Measurements from ENCODE around the gene ATRNL1. TPM values are rescaled to one million over a fixed set of nuclear protein-coding genes. Genes with fewer than 3 reads are reported as not detected.

ATRNL1 gene
- total RNA-seq, 2 donors from 2014 or later: 0.63 to 1.5 TPM

- Mint-ChIP-seq H3K9me3 (no peaks in the 10 kb centered on the region), H3K27me3 (no peaks in the 10 kb centered on the region), H3K4me1 (no peaks in the 10 kb centered on the region), H3K4me3 (no peak overlapping the region), H3K36me3 (ENCODE audit: low read depth) (no peaks in the 10 kb centered on the region), H3K27ac (no peak overlapping the region)
- ATAC-seq (replicated peaks): no peak
Observed at GRCh38 chr10:115972426-115972825, 879.3 kb downstream of the ATRNL1 start.

DNA sequence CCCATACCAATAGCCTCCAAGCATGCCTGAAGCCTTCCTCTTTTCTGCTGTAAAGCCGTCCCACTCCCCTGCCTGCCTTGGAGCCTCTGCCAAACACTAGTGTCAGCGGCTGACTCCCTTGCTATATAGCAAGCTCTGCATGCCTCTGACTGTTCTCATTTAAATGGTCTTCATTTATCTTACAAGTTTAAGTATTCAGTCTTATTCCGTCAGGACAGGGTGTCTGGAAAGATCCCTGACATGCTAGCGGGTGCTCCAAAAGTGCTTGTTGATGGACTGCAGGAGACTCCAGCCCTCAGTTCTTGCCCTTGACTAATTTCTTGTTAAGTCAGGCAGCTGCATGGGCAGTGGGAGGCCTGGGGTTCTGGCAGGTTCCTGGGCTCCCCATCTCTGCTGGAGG lies 881.2 kb downstream of the ATRNL1 start:
- ATAC-seq (replicated peaks): no peak
- no peaks in the 10 kb centered on the region for H3K36me3 Mint-ChIP-seq (ENCODE audit: low read depth)

GRCh38 chr10:115974816-115975430 lies 881.8 kb downstream of the ATRNL1 start:
- peaks cover 4% of the 10 kb centered on the region for H3K9me3 Mint-ChIP-seq
- H3K4me1 Mint-ChIP-seq: no peaks in the 10 kb centered on the region
- no peaks in the 10 kb centered on the region for H3K36me3 Mint-ChIP-seq (ENCODE audit: low read depth)
- no peak overlapping the region for H3K27ac Mint-ChIP-seq
- no peak for ATAC-seq (replicated peaks)
- H3K27me3 Mint-ChIP-seq: no peaks in the 10 kb centered on the region
- no peak overlapping the region for H3K4me3 Mint-ChIP-seq

More for the DNA sequence above, 881.2 kb downstream of the ATRNL1 start:
- no peak overlapping the region for H3K4me3 Mint-ChIP-seq
- H3K9me3 Mint-ChIP-seq: peaks cover 1% of the 10 kb centered on the region
- H3K4me1 Mint-ChIP-seq: no peaks in the 10 kb centered on the region
- H3K27ac Mint-ChIP-seq: no peak overlapping the region
- no peaks in the 10 kb centered on the region for H3K27me3 Mint-ChIP-seq

DNA sequence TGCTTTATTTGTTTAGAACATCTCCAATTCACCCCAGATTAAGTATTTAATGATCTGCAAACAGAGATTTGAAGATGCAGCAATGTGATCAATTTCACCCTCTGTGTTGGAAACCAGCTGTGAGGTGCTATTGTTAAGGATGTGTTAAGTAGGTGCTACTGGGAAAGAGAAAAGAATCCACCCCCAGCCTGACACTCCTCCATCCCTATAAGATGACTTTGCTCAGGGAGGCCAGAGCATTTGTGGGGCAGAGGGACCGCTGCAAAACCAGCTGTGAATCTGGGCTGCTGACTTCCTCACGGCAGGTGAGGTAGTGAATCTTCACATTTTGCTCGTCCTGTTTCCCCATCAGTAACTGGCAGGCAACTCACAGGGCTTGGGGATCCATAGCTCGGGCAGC lies 882.3 kb downstream of the ATRNL1 start:
- H3K9me3 Mint-ChIP-seq: peaks cover 4% of the 10 kb centered on the region
- no peak for ATAC-seq (replicated peaks)
- no peaks in the 10 kb centered on the region for H3K36me3 Mint-ChIP-seq (ENCODE audit: low read depth)
- H3K27me3 Mint-ChIP-seq: no peaks in the 10 kb centered on the region
- H3K4me3 Mint-ChIP-seq: no peak overlapping the region
- no peak overlapping the region for H3K27ac Mint-ChIP-seq
- no peaks in the 10 kb centered on the region for H3K4me1 Mint-ChIP-seq

GRCh38 chr10:115976342-115976741 lies 883.2 kb downstream of the ATRNL1 start:
- H3K27ac Mint-ChIP-seq: no peak overlapping the region
- ATAC-seq (replicated peaks): no peak
- H3K4me3 Mint-ChIP-seq: no peak overlapping the region
- H3K27me3 Mint-ChIP-seq: no peaks in the 10 kb centered on the region
- H3K9me3 Mint-ChIP-seq: peaks cover 4% of the 10 kb centered on the region
- H3K36me3 Mint-ChIP-seq (ENCODE audit: low read depth): no peaks in the 10 kb centered on the region
- H3K4me1 Mint-ChIP-seq: no peaks in the 10 kb centered on the region

GRCh38 chr10:115977855-115978254 lies 884.7 kb downstream of the ATRNL1 start:
- H3K4me1 Mint-ChIP-seq: no peaks in the 10 kb centered on the region
- H3K36me3 Mint-ChIP-seq (ENCODE audit: low read depth): no peaks in the 10 kb centered on the region
- ATAC-seq (replicated peaks): no peak
- no peak overlapping the region for H3K4me3 Mint-ChIP-seq
- no peak overlapping the region for H3K27ac Mint-ChIP-seq
- peaks cover 8% of the 10 kb centered on the region for H3K9me3 Mint-ChIP-seq
- H3K27me3 Mint-ChIP-seq: no peaks in the 10 kb centered on the region

DNA sequence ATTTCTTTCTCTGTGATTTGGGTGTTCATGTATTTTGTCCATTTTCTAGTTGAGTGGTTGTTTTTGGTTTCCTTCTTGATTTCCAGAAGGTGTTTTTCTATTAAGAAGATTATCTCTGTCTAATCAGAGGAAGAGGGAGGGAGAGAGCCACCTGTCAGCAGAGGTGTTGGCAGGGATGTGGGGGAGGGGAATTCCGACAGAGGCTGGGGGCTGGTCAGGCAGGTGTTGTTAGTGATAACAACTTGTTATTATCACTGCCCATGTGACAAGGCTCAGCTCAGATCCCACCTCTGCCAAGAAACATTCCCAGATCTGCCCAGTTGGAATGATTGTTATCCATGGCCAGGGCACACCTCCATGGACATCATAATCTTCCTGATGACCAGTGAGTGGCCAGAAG lies 886.4 kb downstream of the ATRNL1 start:
- H3K27ac Mint-ChIP-seq: no peak overlapping the region
- no peaks in the 10 kb centered on the region for H3K36me3 Mint-ChIP-seq (ENCODE audit: low read depth)
- no peaks in the 10 kb centered on the region for H3K4me1 Mint-ChIP-seq
- no peaks in the 10 kb centered on the region for H3K27me3 Mint-ChIP-seq
- ATAC-seq (replicated peaks): no peak
- peaks cover 12% of the 10 kb centered on the region for H3K9me3 Mint-ChIP-seq
- H3K4me3 Mint-ChIP-seq: no peak overlapping the region

DNA sequence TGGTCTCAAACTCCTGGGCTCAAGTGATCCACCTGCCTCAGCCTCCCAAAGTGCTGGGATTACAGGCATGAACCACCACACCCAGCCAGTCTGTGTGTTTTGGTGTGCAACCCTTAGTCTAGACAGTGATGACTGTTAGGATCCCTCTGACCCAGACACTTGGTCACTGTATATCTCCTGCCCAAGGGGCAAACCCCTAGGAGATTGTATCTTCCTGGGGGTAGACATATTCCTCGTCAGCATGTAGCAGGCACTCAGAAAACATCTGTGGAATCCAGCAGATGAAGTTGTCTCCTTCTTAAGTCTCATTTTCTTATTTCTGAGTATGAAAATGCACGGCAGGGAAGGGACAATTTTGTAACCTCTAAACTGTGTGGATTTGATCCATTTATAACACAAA lies 887.3 kb downstream of the ATRNL1 start:
- Mint-ChIP-seq H3K36me3 (ENCODE audit: low read depth) (no peaks in the 10 kb centered on the region), H3K27me3 (no peaks in the 10 kb centered on the region), H3K9me3 (peaks cover 12% of the 10 kb centered on the region), H3K4me1 (no peaks in the 10 kb centered on the region), H3K4me3 (no peak overlapping the region), H3K27ac (no peak overlapping the region)
- no peak for ATAC-seq (replicated peaks)

DNA sequence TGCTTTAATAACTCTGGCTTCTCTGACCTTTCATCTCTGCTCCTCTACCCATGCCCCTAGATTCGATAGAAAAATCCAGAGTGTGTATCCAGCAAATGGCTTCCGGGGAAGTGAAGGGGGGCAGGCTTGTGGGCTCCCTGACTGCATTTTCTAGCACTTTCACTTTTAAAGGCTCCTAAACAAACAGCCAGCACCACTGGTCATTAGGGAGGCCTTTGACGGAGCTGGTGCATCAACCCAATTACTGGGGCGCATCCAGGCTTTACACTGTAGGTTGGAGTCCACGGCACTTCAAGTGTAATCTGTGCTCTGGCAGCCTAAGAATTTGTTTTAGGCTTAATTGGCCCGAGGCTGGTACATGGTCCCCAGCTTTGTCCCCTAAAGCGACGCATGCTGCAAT lies 887.9 kb downstream of the ATRNL1 start:
- Mint-ChIP-seq H3K4me3 (no peak overlapping the region), H3K27me3 (no peaks in the 10 kb centered on the region), H3K36me3 (ENCODE audit: low read depth) (no peaks in the 10 kb centered on the region), H3K27ac (no peak overlapping the region), H3K9me3 (peaks cover 12% of the 10 kb centered on the region), H3K4me1 (no peaks in the 10 kb centered on the region)
- no peak for ATAC-seq (replicated peaks)

DNA sequence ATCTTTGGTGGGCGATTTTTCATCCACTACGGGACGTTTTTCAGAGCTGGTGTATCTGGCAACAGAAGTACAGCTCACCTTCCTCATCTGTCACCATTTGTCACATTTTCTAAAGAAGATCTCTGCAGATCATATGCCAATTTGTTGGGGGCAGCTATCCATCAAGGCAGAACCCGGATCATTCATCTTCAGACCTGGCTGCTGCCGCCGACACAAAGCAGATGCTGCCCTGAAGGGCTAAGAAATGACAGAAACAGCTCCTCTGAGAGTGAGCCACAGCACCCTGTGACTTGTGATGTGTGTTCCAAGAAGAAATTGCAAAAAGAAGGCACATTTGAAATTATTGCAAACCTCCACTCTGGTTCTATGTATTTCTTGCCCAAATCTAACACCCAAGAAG lies 888.9 kb downstream of the ATRNL1 start:
- no peak for ATAC-seq (replicated peaks)
- no peak overlapping the region for H3K4me3 Mint-ChIP-seq
- no peaks in the 10 kb centered on the region for H3K27me3 Mint-ChIP-seq
- H3K27ac Mint-ChIP-seq: no peak overlapping the region
- H3K36me3 Mint-ChIP-seq (ENCODE audit: low read depth): no peaks in the 10 kb centered on the region
- peaks cover 16% of the 10 kb centered on the region for H3K9me3 Mint-ChIP-seq
- no peaks in the 10 kb centered on the region for H3K4me1 Mint-ChIP-seq

GRCh38 chr10:115982526-115982925 lies 889.4 kb downstream of the ATRNL1 start:
- no peak overlapping the region for H3K4me3 Mint-ChIP-seq
- no peaks in the 10 kb centered on the region for H3K4me1 Mint-ChIP-seq
- H3K9me3 Mint-ChIP-seq: peaks cover 18% of the 10 kb centered on the region
- H3K27ac Mint-ChIP-seq: no peak overlapping the region
- H3K27me3 Mint-ChIP-seq: no peaks in the 10 kb centered on the region
- H3K36me3 Mint-ChIP-seq (ENCODE audit: low read depth): no peaks in the 10 kb centered on the region
- ATAC-seq (replicated peaks): no peak

DNA sequence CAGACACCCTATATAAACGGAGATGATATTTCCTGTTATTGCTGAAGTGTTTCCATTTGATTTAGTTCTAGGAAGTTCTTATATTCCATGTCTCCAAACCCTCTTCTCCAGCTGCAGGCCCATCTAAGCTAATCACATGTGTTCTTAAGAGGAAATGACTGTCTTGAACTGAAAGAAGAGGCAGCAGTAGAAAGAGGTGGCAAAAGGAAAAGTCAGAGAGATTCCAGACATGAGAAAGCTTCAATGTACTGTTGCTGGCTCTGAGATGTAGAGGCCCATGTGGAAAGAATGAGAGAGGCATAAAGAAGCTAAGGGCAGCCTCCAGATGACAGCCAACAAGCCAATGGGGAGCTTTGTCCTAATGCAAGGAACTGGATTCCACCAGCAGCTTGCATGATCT lies 892.6 kb downstream of the ATRNL1 start:
- no peak overlapping the region for H3K27ac Mint-ChIP-seq
- H3K9me3 Mint-ChIP-seq: peaks cover 18% of the 10 kb centered on the region
- H3K27me3 Mint-ChIP-seq: no peaks in the 10 kb centered on the region
- no peaks in the 10 kb centered on the region for H3K4me1 Mint-ChIP-seq
- no peak for ATAC-seq (replicated peaks)
- no peaks in the 10 kb centered on the region for H3K36me3 Mint-ChIP-seq (ENCODE audit: low read depth)
- H3K4me3 Mint-ChIP-seq: no peak overlapping the region

- H3K27me3 Mint-ChIP-seq: no peaks in the 10 kb centered on the region
- H3K27ac Mint-ChIP-seq: no peak overlapping the region
- H3K36me3 Mint-ChIP-seq (ENCODE audit: low read depth): no peaks in the 10 kb centered on the region
- ATAC-seq (replicated peaks): no peak
- no peak overlapping the region for H3K4me3 Mint-ChIP-seq
- H3K4me1 Mint-ChIP-seq: no peaks in the 10 kb centered on the region
- H3K9me3 Mint-ChIP-seq: peaks cover 19% of the 10 kb centered on the region
Observed at GRCh38 chr10:115988380-115988779, 895.2 kb downstream of the ATRNL1 start.

DNA sequence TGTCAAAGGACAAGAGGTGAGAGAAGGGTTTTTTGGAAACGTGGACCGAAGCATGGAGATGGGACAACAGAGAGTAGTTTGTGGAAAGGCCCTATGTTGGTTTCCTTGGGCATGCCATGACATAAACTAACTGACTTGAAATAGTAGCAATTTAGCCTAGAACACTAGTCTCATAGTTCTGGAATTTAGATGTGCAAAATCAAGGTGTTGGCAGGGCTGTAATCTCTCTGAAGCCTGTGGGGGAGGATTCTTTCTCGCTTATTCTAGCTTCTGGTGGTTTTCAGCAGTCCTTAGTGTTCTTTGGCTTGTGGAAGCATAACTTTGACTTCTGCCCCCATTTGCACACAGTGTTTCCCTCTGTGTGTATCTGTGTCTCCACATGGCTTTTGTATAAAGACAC lies 896.5 kb downstream of the ATRNL1 start:
- no peaks in the 10 kb centered on the region for H3K36me3 Mint-ChIP-seq (ENCODE audit: low read depth)

DNA sequence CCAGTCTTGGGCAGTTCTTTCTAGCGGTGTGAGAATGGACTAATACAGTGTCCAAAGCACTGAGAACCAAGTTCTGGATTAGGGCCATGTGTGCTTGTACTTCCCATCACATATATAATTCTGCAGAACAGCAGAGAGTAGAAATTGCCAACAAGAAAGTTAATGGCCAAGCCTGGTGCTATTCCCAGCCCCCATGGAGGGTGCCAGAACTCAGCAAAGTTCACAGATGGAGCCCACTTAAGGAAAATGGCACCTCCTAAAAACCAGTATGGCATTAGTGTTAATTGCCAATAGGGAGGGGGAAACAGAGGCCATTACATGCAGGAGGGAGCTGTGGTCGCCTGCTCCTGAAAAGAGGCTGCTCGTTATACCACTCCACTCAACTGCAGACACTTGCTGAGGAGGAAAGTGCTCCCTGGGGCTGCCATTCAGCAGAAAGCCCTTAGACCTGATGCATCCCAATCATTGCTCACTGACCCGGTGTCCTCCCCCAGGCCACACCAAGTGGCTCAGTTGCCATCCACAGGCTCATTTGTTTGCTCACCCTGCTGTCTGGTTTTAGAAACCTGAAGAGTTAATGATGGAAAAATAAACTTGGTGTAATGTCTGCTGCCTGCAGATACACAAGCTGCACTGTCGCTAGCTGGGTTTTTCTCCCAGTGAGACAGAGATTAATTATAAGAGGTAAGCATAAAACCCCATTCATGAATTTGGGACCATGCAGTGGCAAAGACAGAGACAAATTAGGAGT lies 899.2 kb downstream of the ATRNL1 start:
- no peak for ATAC-seq (replicated peaks)
- H3K4me1 Mint-ChIP-seq: no peaks in the 10 kb centered on the region
- no peaks in the 10 kb centered on the region for H3K36me3 Mint-ChIP-seq (ENCODE audit: low read depth)
- H3K4me3 Mint-ChIP-seq: no peak overlapping the region
- no peak overlapping the region for H3K27ac Mint-ChIP-seq
- peaks cover 12% of the 10 kb centered on the region for H3K9me3 Mint-ChIP-seq
- H3K27me3 Mint-ChIP-seq: no peaks in the 10 kb centered on the region

More for the DNA sequence above, 896.5 kb downstream of the ATRNL1 start:
- no peak overlapping the region for H3K4me3 Mint-ChIP-seq
- peaks cover 14% of the 10 kb centered on the region for H3K9me3 Mint-ChIP-seq
- no peaks in the 10 kb centered on the region for H3K4me1 Mint-ChIP-seq
- no peaks in the 10 kb centered on the region for H3K27me3 Mint-ChIP-seq
- no peak for ATAC-seq (replicated peaks)
- H3K27ac Mint-ChIP-seq: no peak overlapping the region

All from activated T-helper 17 cell treated with anti-CD3 and anti-CD28 coated beads, Interleukin-2, amount 50 U/mL, for 72 hours (primary cell).